Fibroblast of mammary gland (primary cell): ENCODE data around the gene UNCX.

Source experiments
- DNase-seq: peaks from one replicate; pipeline ENCODE4 v3.0.0-alpha.2; 2010; ENCODE audit warnings: low read depth
- H3K4me3 ChIP-seq: 2 replicates; pipeline ENCODE4 v1.5.1; 2011; ENCODE audit warnings: low read depth, mild to moderate bottlenecking, low read length, moderate library complexity; ENCODE audit not compliant: control insufficient read depth
- TF ChIP-seq, protein P1 (sequence below): conservative IDR thresholded peaks from 2 replicates; pipeline ENCODE4 v1.5.1; 2011; ENCODE audit warnings: low read depth, low read length, inconsistent platforms; ENCODE audit not compliant: control insufficient read depth, insufficient read depth

The UNCX gene

DNA sequence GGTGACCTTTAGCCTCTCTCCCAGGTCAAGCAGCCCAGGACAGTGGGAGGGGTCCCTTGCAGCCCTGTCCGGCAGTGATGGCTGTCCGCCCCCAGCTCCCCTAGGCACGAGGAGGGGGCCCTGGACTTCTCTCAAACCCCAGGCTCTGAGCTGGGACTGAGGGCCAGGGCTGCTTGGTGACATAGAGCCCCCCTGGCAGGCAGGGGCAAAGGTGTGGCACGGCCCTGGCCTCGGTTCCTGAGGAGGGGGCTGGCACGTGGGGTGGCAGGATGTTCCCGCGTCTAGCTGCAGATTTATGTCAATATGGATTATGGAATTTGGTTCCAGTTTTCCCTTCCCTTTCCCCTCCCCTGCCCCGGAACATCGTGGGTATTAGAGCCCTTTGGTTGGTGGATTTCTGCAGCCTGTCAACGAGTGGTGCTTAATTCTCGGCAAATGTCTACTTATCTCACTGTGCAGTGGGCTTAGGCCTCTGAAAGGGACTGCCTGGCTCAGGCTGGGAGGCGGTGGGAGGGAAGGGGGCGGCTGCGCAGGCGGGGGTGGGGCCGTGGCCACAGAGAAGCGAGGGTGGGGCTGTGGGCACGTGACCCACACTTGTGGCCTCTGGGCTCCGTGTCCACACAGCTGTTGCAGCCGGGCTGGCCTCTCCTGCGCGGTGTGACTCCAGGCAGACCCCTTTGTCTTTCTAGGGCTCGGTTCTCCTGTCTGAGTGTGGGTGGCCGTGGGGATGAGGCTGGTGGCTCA is 19.3 kb downstream of the UNCX start:
- H3K4me3 ChIP-seq: no peak overlapping the region
- DNase-seq: no peak
- TF ChIP-seq, protein P1, sequence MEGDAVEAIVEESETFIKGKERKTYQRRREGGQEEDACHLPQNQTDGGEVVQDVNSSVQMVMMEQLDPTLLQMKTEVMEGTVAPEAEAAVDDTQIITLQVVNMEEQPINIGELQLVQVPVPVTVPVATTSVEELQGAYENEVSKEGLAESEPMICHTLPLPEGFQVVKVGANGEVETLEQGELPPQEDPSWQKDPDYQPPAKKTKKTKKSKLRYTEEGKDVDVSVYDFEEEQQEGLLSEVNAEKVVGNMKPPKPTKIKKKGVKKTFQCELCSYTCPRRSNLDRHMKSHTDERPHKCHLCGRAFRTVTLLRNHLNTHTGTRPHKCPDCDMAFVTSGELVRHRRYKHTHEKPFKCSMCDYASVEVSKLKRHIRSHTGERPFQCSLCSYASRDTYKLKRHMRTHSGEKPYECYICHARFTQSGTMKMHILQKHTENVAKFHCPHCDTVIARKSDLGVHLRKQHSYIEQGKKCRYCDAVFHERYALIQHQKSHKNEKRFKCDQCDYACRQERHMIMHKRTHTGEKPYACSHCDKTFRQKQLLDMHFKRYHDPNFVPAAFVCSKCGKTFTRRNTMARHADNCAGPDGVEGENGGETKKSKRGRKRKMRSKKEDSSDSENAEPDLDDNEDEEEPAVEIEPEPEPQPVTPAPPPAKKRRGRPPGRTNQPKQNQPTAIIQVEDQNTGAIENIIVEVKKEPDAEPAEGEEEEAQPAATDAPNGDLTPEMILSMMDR: no peak

DNA sequence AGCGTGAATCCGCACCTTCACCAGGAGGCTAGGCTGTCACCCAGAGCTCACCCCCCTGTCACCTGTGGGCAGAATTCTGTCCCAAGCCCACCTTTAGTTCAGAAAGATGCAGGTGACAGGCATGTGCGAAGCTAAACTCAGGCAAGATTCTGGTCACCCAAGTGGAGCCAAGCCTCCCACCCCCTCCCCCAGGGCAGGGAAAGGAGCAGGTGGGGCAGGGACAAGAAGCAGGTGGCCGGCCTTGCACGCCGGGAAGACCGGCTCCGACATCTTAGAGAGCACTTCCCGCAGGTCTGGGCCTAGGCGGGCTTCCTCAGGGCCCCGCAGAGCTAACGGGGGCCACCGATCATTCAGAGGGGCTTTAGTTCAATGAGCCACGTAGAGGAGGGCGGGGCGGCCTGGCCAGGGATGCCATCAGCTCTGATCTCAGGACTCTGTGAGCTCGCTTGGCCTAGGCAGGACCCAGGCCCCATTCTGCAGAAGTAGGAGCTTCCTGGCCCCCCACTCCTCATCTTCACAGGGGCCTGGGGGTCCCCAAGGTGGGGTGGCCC is 19.9 kb downstream of the UNCX start:
- H3K4me3 ChIP-seq: no peak overlapping the region
- TF ChIP-seq, protein P1: no peak
- no peak for DNase-seq

DNA sequence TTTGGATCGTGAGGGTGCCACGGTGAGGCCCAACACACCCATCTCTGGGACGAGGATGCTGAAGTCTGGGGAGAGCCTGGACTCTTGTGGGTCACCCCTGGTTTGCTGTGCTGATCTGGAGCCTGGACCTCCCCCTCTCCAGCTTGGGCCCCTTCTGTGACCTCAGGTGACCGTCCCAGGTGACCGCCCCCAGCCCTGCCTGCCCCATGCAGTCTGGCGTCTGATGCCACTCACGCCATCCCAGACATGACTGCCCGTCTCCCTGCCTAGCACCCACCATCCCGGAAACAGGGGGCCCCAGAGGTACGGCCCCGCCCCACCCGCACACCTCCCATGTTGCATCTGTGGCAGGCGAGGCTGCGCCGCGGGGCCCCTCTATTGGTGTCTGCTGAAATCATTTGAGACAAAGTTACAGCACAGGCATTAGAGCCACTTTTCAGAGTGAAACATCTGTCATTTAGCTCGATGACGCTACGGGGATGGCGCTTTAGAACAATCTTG is 21.1 kb downstream of the UNCX start:
- no peak overlapping the region for H3K4me3 ChIP-seq
- no peak for DNase-seq
- TF ChIP-seq, protein P1: no peak

DNA sequence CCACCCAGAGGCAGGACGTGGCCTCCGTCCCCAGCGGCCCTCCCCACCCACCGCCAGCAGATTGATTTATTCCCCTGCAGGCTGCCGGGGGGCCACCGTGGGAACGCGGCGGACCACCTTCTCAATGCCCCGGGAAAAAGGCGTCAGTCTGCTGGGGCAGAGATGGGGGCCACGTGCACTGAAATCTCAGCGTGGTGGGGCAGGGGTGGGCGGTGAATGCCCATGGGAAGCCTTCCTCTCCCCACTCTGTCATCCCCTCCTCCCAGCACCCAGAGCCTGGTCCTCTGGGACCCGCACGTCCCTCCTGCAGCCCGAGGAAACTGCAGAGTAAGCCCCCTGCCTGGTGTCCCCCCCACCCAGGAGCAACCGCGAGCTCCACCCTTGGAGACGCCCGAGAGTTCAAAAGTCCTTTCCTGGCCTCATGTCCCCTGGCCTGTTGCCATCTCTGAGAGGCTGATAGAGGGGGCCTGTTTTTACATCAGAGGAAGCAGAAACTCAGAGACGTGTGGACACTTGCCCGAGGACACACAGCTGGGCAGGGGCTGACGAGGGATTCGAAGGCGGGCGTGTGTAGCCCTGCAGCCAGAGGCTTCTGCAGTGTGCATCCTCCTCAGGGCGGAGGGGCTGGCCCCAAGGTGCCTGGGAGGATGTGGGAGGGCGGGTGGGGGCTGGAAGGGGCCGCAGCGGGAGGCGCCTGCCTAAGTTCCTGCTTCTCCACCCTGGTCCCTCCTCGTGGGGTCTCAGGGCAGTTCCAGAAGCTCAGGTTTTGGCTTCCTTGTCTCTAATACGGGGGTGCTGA is 21.8 kb downstream of the UNCX start:
- no peak for DNase-seq
- no peak overlapping the region for H3K4me3 ChIP-seq
- TF ChIP-seq, protein P1: no peak

DNA sequence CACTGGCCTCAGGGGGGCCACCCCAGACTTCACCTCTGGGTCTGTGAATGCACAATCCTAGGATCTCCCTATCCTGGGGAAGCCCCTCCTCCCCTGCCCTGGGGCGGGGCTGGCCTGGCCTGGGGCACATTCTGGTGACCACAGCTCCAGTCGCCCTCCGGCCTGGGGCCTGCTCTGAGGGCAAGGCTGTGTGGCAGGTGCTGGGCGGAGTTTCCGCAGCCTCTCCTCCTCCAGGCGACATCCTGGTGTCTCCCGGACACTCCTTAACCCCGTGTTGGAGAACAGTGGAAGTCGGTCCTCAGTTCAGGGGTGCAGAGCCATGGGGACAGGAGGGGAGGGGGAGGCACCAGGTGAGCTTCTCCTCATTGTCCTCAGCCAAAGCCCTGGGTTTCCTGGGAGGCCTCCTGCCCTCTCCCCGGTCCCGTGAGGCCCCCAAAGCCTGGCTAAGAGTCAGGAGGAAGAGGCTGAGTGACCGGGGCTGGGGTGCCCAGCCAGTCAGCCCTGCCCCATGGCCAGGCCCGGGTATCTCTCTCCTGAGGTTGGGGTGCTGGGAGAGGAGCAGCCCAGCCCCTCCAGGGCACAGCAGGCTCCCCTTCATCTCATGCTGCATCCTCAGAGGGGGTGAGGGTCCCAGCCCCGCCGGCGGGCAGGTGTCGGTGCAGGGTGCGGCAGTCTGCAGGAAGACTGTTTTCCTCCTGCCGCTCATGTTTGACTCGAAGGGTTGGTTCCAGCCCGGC is 22.6 kb downstream of the UNCX start:
- H3K4me3 ChIP-seq: no peak overlapping the region
- no peak for DNase-seq
- TF ChIP-seq, protein P1: no peak

DNA sequence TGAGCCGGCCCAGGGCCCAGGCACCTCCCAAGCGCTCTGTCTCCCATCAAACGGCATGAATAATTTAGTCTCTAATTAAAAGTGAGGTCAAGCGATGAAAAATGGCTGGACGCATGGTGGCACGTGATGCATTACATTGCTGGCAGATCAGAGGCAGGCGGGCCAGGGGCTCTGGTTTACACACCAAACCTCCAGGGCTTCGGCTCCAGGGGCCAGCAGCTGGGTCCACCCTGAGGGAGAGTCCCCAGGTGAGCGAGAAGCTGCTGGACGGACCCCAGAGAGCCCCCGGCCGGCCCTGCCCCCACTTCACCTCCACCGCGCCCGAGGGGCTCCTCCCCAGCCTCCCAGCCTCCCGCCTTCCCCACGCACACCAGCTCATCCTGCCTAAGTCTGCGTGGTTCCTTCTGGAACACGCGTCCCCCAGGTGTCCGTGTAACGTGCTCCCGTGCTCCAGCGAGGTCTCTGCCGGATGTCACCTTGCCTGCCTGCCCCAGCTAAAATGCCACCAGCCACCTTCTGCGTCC is 23.2 kb downstream of the UNCX start:
- TF ChIP-seq, protein P1: no peak
- no peak overlapping the region for H3K4me3 ChIP-seq
- DNase-seq: no peak
